HG03097 (cell line): ENCODE data around the gene PRR32.
"Not testable (repeated sequence)": the region's sequence is repeated elsewhere in the genome, so short reads cannot be mapped to it uniquely, and the experiment has no call there.

Experiments
- ATAC-seq: cut with Tn5 transposase; IDR thresholded peaks from one replicate; pipeline ENCODE4 v1.9.1; 2021; ENCODE audit not compliant: unreplicated experiment, low FRiP score

PRR32 gene

GRCh38 chrX:126819429-126819828, at the start of gene PRR32:
Gene PRR32 (plus strand): TSS chrX:126819729. CDS start chrX:126819844, 115 bp downstream.
- no peak for ATAC-seq

GRCh38 chrX:126770179-126770578, 49.4 kb upstream of the PRR32 start:
- ATAC-seq: no peak

GRCh38 chrX:126785539-126785938, 34.0 kb upstream of the PRR32 start:
- ATAC-seq: no peak

- no peak for ATAC-seq
These were observed 20.5 kb upstream of the PRR32 start for GRCh38 chrX:126799059-126799458.

GRCh38 chrX:126806784-126807183, 12.7 kb upstream of the PRR32 start:
- not testable (repeated sequence) for ATAC-seq

- no peak for ATAC-seq
These were observed 3.7 kb upstream of the PRR32 start for GRCh38 chrX:126815806-126816205.

GRCh38 chrX:126820700-126821420, 1.3 kb downstream of the PRR32 start:
- ATAC-seq: no peak

GRCh38 chrX:126824338-126825007, 4.9 kb downstream of the PRR32 start:
- no peak for ATAC-seq

- no peak for ATAC-seq
These were observed 6.2 kb downstream of the PRR32 start for GRCh38 chrX:126825566-126826193.

- no peak for ATAC-seq
These were observed 16.7 kb downstream of the PRR32 start for GRCh38 chrX:126836186-126836585.

- no peak for ATAC-seq
These were observed 27.6 kb downstream of the PRR32 start for GRCh38 chrX:126847143-126847542.

GRCh38 chrX:126855839-126856524, 36.5 kb downstream of the PRR32 start:
- no peak for ATAC-seq
